NCI-H128 (cell line): ENCODE measurements around the gene DNM3.

Experiments used
- DNase-seq: peaks from one replicate; lab custom pipeline; 2025; ENCODE audit not compliant: unreplicated experiment; lab: John Stamatoyannopoulos, UW

Gene DNM3

DNA sequence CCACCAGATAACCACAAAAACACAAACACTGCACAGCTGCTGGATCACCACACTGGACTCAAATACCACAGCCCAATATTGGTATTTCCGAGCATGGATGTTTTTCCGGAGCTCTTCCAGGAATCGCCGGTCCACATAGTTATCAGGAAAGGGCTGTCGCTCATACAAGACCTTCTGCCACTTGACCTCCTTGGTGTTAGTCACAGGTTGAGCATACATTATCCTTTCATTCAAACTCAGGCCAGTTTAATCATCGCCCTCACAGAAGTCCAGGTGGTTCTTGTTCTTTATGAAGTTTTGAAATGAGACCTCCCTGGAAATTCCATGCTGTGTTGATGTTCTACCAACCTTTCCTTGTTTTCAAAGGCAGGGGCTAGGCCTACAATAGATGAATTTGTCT lies 601.1 kb downstream of the DNM3 start:
- DNase-seq = no peak

DNA sequence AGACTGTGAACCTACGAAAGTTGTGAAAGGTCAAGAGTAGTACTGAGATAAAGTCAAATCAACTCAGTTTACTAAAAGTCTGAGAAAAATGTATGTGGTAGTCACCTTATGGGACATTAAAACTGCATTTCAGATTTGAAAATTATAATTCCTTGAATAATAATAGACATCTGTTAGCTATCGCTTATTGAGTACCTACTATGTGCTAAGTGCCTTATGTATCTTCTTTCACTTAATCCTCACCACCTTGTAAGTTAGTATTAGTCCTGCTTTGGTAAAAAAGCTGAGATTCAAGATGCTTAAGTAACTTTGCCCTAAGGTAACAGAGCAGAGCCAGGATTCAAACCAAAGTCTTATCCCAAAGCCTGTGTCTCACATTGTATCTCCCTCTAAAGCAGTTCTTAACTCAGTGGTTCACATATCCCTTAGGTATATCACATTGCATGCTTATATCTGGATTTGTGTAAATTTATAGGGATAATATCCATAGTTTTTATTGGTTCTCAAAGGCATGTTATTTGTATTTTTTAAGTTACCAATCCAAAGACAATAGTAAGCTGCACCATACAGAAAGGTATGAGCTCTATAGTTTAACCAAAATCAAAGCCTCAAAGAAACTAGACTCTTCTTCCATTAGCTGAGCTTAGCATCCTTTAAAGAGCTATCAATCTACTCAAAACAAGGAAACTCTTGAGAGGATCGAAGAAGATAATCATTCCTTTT lies 601.7 kb downstream of the DNM3 start:
- no peak for DNase-seq

DNA sequence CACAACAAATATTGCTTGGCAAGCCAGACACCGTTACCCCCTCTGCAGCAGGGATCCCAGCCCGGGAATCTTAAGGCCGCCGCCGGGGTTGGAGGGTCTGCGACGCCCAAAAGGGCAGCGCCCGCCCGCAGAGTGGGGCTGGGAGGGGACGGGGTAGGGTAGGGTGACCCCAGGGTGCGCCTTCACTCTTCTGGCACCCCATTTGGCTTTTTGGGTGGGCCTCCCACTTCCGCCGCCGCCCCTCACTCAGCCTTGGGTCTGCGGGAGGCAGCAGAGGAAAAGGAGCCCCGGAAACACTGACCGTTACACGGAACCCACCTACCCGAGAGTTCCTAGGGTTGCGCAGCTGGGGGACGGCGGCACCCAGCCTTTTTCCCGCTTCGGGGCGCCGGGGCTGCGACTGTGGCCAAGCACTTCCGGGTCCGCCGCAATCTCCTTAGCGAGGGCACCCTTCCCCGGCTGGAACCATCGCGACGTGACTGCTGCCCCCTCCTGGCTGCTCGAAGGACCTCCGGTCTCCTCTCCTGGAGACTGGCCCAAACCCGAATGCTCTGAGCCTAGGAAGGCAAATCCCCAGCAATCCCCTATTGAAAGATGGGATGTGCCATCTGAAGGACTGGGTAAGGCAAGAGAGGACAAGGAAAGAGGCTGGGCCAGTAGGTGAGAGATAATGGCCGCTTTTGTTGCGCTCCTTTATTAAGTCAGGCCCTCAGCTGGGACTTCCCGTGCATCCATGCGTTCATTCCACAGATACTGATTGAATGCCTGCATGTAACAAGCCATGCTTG lies 602.6 kb downstream of the DNM3 start, which contains the start of gene PIGC:
PIGC (minus strand) TSS at position 404 of the 788 bp plus-strand sequence. CDS start 1,447 bp downstream, outside the sequence.
- DNase-seq = peak; percentile 72

DNA sequence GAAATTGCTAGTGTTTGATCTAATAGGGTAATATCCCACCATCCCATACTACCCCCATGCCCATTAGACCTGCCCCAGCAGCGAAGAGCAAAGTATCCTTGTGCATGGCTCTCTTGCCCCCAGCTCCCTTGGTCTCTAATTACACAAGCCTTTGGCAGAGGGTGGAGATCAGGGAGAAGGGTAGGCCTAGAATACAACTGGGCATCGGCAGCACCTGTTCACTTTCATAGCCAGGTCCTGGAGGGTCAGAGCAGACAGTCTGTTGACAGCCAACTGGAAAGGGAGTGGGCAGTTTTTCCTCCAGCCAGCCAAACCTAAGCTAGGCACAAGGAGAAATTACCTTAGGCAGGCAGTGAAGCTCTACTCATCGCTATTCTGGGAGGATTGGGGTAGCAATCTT lies 605.2 kb downstream of the DNM3 start:
- DNase-seq = no peak

DNA sequence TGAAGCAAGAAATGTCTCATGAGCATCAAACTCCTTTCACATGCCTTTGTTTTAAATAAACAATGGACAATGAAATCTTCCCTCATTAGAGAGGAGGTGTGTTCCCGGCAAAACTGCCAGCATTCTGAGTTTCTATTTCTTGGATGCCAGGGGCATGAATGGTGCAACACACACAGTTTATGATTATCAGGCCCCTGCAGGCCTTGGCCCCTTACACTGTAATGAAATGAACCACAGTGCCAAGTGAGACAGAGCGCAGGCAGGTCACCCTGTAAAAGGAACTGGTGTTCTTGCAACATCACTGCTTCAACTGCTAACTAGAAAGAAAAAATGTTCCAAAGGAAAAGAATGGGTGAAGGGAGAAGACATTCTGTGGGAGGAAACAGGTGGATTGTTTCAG lies 606.3 kb downstream of the DNM3 start:
- no peak for DNase-seq

DNA sequence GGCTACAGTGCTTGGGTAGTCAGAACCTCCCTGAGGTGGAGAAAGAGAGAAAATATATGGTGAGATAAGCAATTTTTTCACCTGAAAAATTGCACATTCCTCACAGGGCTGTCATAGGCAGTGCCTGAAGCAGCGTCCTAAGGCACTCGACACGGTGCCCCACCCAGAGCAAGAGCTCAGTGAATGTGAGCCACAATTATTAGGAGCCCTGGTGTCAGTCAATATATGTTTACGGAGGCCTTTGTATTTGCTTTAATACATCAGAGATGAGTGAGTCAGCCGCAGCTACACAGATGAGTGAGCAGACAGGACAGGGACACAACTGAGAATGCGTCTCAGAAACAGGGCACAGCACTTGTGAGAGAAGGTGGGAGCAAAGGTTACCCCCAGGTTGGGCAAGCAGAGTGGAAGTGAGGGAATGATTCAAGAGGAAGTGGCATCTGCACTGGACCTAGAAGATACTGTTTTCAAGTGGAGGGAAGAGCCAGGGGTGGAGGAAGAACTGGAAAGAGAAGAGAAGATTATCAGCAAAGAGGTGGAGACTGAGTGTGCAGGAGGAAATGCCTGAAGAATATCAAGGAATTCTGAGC lies 607.8 kb downstream of the DNM3 start:
- DNase-seq = no peak

DNA sequence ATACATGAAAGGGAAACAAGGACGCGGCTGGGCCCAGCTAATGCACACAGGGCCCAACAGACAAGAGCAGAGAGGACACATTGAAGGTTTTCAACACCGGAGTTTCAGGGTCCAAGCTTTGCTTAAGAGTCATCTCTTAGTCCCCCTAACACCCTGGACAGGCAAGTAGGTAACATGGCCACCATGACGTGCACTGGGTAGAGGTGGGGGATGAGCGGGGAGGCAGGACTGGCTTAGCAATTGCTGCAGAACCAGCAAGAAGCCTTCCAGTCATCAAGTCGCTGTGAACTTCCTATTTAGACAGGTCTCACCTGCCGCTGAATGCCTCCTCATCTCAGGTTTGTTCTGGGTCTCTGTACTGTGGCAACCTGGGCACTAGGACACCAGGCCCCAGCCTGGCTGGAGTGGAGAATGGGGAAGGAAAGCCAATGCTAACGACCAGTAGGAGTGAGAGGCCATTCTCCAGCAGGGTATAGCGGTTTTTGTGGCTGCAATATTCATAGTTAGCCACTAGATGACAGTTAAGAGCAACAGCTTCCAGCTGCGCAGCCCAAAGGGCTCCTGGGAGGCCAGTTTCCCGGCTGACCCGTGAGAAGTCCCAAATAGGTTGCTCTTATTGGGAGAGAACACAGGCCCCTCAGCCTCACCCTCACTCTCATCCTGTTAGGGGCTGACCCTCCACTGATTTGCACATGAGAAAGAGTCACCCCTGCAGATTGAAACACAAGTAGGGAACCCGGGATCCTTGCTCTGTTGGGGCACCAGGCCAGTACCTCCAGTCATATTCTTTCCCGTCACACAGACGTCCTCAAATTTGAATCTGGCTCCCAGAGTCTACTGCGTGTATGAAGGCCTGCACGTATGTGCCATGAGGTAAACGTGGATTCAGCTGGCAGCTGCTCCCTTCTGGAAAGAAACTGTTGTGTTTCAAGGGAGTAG lies 608.6 kb downstream of the DNM3 start:
- no peak for DNase-seq

DNA sequence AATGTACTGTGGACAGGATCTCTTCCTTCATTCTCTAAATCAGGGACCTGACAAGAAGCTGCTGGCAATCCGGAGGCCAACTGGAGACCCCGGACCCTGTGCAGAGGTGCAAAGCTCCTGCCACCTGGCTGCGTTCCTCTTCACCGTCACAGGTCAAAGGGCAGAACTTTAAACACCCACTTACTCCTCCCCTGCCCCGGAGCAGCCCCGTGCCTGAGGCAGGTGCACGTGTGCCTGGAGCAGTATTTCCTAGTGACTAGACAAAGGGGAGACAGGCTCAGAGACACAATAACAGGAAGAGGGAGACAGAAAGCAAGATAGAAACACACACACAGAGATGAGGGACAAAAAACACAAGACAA lies 609.2 kb downstream of the DNM3 start:
- DNase-seq = no peak

DNA sequence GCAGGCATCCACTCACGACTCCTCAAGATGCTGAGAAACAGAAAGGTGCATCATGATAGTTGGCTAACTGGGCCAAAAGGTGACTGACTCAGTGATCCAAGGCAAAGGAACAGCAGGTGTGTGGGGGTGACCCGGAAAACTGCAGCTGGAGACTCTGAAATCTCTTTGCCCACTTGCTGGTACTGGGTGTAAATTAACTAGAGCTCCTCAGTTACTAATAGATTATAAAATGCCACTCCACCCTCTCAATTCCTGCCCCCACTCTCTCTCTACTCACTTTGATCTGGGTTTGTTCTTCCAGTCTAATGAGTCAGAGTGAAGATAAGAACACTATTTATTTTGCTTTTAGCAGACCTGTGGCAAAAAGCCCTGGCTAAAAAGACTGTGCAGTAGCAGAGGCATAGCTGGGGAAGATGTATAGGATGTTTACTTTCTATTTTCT lies 609.7 kb downstream of the DNM3 start:
- DNase-seq = no peak

DNA sequence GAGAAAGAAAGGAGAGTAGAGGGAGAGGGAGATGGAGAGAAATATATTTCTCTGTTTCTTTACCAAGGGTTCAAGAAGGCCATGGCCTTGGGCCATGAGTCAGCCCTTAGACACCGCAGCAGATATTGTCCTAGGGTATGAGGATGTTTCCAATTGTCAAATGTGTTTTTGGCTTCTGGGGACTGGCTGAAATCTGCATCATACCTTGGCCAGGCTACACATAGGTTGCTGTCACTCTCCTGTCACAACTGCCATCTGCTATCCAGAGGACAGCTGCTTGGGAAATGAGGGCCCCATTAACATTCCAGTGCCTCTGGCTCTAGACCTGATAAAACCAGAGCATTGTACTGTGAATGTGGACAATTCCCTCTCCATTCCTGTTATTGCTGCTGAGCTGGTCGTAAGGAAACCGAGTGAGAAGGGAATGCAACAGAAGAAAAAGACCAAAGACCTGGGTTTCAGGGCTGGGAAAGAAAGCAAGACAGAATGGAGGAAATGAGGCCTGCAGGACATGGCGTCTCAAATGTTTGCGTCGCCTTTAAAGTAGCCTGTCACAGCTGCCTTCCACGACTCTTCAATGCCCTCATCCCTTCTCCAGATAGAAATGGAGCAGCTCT lies 611.3 kb downstream of the DNM3 start:
- no peak for DNase-seq

DNA sequence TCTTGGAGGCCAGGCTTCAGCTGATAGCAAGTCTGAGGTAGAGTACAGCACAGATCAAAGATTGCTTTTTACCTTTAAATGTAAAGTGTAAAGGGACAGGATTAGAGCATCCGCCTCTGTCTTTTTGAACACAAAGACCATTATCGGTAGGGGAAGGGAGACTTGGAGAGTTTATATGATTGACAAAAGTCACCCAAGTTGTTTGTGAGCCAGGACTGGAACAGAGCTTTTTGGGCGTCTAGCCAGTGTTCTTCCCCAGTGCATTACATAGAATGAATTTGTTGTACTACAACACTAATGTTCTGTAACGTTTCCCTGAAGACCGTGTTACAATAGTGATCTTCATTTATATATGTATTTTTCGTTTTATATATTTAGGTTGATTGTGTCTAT lies 611.9 kb downstream of the DNM3 start:
- no peak for DNase-seq

DNA sequence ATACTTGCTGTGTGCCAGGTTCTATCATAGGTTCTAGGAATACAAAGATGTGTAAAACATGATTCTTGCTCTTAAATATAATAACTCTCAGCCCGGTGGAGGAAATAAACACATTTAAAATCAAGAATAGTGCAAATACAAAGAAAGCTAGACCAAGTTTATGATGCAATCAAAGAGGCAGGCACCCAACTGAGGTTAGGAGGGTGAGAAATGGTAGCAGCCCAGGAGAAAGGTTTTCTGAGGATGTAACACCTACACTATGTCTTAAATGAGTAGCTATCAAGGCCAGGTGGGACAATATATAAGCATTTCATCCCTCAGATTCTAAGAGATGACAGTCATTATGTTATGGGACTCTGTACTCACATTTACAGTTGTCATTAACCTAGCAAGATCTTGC lies 612.3 kb downstream of the DNM3 start:
- DNase-seq = no peak

DNA sequence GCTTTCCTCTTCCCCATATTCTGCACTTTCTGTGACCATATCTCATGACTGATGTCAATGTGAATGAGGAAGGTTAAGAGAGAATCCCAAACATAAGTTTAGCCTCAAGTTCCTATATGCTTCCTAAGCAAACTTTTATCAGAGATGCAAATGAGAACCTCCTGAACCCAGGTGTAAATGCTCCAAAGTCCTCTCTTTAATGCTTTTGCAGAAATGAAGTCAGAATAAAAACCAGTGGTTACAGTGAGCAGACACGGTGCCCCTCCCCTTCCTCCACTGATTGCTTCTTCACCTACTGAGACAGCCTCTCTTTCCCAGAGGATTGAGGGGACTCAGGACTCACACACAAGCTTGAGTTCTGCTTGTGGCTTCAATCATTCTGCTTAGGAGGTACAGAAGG lies 614.2 kb downstream of the DNM3 start:
- DNase-seq = no peak

DNA sequence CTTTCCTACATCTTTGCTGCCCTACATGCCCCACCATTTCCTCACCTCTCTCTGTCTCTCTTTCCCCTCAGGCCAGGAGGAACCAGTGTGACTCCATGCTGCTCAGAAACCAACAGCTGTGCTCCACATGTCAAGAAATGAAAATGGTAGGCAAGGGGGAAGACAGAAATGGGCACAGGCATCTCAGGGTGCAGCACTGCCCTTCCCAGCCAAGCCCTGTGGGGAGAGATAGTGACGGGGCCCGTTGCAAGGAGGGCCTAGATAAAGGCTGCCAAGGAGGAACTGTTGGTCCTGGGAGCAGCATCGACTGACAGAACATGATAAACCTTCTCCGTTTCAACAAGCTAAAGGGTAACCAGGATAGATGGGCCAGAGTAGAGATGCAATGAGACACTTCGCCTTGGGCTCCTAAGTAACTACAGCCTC lies 615.1 kb downstream of the DNM3 start:
- DNase-seq = no peak

DNA sequence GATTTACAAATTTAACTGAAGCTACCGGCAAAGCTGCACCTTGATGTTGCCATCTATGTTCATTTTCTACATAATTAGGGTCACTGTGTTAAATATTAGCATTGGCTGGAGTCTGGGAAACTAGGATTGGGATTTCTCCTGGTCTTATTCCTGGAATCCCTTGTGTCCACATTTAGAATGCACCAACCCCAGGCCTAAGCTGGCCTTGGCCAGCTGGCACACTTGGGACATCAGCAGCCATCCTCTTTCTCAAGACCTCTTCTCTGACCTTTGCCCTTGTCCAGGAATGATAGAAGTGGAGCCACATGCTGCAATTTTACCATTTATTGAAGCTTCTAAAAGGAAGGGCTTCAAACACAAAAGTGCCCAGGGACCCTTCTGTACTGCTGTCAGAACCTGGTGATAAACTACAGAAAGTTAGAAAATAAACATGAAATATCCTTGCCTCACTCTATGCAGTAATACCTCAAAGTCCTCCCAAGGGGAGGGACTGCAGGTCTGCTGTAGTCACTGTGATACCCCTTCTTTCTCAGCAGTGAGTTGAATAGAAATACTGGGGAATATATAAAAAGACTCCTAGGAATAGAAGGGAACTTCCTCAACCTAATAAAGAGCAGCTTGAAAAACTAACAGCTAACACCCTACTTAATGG lies 616.3 kb downstream of the DNM3 start:
- DNase-seq = no peak

DNA sequence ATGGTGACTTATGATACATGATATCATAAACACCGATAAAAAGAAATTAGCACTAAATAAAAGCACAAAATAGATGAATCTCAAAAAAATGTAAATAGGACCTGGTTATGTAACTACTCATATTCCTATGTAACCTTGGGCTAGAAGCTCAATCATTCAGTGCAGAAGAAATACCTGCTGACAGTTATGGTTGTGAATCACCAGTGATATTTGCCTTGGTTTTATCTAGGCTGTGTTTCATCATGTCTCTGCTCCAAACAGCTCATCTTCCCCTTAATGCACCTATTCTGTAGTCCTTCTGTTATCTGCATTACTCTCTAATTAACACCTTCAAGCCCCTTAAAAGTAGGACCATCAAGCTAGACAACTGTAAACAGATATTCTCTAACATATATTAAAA lies 618.9 kb downstream of the DNM3 start:
- DNase-seq = no peak

DNA sequence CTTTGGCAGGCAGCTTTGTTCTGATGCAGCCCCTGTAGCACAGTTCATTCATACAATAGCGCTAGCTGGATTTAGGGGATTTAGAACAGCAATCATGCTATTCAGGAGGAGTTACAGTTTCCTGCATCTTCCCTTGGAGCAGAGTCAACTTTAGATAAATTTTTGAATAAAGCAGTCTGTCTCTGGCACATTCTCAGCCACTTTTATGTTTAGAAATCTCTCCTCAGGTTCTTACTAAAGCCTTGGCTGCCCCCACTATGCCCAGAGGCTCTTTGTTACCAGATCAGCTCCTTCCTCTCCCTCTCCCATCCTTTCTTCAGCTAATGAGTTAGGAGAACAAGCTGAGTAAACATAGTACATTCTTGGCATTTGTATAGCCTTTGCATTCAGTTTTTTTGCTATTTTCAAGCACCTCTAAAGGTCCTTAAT lies 619.6 kb downstream of the DNM3 start:
- no peak for DNase-seq
